Measurements from ENCODE around the gene KRTAP12-1.
A peak's percentile ranks its signal among the peaks of the same experiment; 100 is the strongest.

KRTAP12-1 gene, protein sequence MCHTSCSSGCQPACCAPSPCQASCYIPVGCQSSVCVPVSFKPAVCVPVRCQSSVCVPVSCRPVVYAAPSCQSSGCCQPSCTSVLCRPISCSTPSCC

DNA sequence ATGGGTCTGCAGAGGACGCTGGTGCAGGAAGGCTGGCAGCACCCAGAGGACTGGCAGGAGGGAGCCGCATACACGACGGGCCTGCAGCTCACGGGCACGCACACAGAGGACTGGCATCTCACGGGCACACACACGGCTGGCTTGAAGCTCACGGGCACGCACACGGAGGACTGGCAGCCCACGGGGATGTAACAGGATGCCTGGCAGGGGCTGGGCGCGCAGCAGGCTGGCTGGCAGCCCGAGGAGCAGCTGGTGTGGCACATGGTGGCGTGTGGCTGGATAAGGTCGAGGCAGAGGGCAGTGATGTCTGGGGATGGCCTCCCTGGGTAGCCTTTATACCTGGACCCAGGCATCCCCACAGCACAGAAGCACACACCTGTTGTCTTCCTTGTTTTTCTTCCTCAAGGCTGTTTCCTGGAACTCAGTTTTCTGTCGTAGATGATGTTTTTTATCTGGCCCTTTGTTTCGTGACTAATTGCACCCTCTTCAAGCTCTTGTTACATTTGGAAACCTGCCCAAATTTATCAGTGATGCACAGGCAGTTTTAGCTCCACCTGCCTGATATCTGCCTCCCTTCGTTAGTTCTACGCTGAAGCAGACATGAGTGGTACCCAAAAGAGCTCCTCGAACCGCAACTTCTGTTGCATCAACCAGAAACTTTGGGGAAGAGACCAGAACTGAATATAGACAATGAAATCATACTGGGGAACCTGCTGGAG lies at the start of gene KRTAP12-1:
TSS of gene KRTAP12-1 (minus strand) at position 303 of the 719 bp plus-strand sequence. CDS start at position 263, 40 bp downstream.
- DNase-seq, result no peak

DNA sequence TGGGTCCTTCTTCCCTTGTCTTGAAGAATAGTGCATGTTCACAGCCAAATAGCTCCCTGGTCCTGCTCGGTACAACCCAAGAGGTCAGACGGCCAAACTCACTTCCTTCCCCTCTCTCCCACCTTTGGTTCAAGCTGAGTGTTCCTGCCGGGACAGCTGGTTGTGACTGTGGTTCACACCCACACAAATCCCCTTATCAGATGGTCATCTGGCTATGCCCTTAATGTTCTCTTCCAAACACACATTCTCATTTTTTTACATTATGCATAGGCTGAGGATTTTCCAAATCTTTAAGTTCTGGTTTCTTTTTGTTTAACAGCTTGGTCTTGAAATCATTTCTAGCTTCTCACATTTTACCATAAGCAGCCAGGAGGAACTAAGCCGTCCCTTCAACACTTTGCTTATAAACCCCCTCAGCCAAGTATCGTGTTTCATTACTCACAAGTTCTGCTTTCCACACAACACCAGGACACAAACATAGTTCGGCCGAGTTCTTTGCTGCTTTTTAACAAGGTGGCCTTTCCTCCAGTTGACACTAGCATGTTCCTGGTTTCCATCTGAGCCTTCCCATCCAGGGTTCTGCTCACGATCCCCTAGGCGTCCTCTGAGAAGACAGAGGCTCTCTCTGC lies 49.1 kb upstream of the KRTAP12-1 start:
- DNase-seq, result no peak

DNA sequence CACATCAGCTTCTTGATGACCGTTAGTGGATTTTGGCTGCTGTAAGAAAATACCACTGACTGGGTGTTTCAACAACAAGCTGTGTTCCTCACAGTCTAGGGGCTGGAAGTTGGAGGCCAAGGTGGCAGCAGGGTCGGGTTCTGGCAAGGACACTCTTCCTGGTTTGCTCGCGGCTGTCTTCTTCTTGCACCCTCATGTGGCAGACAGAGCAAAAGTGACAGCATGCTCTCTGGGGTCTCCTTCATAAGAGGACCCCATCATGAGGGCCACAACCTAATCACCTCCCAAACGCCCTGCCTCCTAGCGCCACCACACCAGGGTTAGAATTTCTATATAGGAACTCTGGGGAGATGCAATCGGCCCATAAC lies 48.0 kb upstream of the KRTAP12-1 start:
- no peak for DNase-seq

DNA sequence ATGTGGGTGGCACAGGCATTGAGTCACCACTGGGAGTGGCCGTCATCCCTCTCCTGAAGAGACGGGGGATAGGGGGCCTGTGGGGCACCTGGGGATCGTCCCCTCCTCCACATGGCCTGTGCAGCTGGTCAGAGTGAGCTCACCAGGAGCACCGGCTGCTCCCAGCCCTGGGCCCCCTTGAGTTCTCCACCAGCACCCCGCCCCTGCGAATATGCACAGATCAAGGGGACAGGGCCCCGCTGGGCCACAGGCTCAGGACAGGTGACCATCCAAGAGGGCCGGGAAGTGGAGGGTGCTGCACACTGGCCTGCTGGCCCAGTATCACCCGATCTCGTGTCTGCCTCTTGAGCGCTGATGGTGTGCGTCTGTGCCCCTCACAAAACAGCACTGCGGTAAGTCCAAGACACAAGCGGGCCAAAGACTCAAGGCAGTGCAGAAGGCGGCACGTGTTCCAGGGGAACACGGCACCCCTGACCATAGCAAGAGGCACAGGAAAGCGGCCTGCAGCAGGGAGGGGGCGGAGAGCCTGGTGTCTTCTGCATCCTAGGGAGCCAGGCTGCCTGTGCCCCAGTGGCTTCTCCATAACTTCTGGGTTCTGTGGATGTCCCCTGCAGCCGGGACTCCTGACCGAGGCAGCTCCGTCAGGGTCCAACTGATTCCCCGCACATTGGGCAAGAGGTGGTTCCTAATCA lies 47.5 kb upstream of the KRTAP12-1 start:
- DNase-seq, result no peak

DNA sequence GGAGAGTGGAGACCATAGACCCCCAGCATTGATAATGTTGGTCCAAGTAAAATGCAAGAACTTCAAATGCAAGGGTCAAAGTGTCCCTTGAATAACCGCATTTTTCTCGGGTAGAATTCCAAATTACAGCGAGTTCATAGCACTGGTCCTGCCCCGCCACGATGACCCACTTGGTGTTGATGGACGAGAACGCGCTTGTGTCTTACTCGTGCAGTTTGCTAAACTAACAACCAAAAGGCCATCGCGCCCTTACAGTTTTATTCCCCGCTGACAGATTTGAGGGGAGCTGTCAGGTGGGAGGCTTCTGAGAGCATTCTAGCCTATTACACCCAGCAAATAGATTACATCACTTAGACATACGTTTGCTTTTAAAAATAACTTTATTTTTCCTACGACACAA lies 46.8 kb upstream of the KRTAP12-1 start:
- no peak for DNase-seq

DNA sequence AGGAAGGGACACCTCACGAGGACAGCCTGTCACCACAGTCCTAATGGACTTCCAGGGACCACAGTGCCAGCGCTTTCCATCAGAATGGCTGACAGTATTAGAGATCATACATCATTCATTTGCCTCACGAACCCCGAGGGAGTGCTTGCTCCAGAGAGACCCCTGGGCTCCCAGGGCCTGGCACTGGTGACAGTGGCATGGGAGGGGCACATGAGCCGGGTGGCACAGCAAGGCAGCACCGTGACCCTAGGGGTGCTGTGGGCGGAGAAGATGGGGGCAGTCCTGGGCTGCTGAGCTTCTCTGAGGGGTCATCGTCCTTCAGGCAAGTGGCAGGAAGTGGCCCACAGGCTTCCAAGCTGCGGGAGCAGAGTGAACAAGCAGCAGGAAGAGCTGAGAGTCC lies 45.8 kb upstream of the KRTAP12-1 start:
- no peak for DNase-seq

DNA sequence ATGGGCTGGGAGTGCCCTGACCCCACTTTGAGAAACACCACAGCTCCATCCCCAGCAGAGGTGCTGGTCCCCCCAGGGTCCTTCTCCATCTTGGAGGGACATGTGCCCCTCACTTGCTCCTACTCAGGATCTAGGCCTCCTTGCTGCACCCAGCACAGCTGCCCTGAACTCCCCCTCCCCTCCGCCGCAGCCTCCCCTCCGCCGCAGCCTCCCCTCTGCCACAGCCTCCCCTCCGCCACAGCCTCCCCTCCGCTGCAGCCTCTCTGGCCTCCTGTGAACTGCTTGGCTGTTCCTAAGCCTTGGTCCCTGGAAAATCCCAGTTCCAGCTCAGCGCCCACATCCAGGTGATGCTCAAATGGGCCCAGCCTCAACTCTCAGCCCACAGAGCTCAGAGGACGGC lies 45.4 kb upstream of the KRTAP12-1 start:
- no peak for DNase-seq

DNA sequence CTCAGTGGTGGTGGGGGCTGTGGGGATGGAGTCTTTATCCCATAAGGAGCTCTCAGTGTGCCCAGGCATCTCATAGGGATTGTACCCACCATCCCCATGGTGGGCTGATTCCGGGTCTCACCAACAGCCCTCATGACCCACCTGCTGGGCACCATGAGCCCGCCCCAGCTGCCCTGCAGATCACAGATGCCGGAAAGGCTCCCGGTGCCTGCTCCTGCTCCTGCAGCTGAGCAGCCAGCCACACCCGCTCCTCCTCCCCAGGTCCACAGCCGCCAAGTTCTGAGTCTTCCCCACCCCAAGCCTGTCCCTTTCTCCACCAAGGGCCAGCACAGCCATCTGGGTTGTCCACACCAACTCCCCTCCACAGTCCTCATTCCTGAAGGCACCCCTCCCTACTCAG lies 44.9 kb upstream of the KRTAP12-1 start:
- DNase-seq, result no peak

DNA sequence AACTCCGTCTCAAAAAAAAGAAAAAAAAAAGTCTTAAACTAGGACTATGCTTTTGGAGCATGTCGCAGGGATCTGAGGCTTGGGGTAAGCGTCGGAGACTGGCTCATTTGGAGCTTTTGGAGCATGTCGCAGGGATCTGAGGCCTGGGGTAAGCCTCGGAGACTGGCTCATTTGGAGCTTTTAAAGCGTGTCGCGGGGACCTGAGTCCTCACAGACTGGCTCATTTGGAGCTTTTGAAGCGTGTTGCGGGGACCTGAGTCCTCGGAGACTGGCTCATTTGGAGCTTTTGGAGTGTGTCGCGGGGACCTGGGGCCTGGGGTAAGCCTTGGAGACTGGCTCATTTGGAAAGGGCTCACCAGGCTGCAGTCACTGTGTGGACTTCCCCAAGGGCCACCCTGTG lies 43.0 kb upstream of the KRTAP12-1 start:
- no peak for DNase-seq

DNA sequence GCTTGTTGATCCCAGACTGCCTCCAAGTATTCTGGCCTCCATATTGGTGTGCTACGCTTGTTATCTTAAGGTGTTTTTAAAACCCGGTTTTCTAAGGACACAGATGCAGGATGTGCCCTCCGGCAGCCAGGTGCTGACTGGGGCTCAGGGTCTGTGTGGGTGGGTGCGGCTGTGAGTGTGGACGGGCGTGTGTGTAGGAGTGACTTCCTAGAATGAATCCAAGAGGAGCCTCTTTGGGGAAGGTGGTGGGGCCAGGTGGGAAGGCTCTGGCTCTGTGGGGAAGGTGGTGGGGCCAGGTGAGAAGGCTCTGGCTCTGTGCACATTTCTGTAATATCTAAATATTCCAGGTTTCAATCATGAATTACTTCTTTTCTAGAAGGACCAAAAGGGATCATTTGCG lies 42.2 kb upstream of the KRTAP12-1 start:
- no peak for DNase-seq

DNA sequence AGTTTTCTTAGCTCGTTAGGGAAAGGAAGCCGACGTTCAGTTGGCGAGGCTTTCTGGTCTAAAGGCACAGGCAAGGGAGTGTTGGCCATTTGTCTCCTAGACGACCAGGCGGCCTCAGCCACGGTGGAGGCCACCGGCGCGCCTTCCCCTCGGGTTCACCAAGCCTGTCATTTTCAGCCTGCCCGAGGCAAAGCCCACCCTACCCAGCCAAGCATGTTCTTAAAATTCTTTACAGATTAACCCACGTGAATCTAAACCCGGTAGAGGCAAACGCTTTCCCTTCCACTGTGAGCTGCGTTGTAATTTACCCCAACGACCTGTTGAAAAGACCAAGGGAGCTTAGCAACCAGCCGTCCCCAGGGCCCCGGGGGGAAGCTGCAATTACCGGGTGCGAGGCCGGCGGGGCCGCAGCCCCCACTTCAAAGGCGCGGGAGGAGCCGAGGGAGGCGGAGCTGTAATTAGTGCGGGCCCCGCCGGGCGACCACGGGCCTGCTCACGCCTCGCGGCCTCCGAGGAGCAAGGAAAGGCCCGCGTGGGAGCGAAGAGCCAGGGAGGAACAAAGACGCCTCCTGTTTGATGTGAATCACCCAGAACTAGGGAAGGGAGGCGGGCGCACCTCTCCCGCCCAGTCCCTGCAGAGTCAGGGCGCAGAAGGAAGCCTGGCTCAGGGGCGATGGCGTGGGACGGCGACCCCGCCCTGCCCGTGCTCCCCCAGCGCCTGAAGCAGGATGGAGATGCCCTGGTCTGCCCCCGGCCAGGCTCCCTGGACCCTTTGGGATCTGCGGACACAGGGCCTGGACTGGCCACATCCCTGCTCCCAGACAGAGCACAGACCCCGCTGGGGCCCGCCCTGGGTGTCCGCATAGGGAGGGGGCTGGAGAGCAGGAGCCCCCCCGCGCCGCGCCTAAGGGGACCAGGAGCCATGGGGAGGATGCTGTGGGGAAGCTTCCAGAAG lies 41.5 kb upstream of the KRTAP12-1 start:
- DNase-seq, result peak in 1 of 2 experiments; percentile 47

DNA sequence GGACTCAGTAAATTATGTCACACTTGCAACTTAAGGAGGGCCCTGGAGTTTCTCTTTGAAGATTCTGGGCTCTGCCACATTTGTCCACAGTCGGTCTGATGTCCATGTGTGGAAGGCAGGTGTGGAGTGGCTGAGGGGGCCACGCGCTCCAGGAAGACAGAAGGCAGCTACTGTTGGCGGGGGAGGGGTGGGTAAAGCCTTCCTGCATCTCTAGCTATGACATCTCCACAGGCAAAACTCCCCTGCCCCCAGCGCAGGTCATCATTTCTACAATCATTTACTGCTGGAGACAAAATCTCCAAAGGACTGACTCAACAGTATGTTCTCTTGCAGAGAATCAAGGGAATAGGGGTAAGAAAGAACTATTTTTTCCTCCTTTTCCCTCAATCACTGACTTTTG lies 40.8 kb upstream of the KRTAP12-1 start:
- no peak for DNase-seq

DNA sequence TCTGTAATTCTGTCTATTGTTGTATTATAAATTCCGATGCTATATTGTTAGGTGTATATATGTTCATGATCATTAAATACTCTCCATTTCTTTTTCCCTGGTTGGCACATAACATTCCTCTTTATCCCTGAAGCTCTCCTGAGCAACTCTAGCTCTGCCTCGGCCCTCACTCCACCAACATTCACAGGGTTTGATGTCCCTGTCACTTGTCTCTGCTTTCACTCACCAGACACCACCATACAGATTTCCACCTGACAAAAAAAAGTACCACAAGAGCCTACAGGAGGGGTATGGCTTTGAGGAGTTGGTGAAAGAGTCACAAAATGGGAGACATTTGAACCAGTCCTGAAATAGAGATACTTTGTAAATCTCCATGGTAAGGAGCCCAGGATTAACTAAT lies 38.2 kb upstream of the KRTAP12-1 start:
- DNase-seq, result no peak

DNA sequence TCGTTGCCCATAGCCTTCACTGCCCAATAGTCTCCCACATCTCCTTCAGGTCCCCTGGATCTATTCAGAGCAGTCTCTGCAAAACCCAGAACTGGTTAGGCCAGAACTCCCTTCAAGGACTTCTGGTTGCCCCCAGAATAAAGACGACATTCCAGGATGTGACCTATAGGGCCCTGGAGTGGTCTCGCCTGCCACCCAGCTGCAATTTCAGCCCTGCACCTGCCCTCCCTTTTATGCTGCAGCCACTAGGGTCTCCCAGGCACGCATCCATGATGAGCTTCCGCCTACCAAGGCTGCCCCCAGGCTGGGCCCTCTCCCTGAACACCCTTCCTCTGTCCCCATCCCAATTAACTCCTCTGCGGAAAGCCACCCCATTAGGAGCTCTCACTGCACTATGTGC lies 36.6 kb upstream of the KRTAP12-1 start:
- DNase-seq, result no peak

DNA sequence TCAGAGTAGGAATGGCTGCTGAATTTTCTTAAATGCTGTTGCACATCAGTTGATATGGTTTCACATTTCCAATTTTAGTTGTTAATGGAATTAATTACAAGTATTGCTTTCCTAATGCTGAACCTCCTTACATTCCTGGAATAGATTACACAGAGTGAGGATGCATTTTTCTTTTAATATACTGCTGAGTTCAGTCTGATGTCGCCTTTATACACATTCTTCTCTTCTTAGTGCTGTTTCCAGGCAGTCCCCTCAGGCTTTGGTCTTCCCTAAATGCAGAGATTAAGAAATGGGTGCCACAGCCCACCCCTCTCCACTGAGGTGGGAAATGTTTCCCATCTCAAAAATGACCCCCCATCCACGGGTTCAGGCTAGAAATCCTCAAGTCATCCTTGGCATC lies 36.1 kb upstream of the KRTAP12-1 start:
- DNase-seq, result no peak

DNA sequence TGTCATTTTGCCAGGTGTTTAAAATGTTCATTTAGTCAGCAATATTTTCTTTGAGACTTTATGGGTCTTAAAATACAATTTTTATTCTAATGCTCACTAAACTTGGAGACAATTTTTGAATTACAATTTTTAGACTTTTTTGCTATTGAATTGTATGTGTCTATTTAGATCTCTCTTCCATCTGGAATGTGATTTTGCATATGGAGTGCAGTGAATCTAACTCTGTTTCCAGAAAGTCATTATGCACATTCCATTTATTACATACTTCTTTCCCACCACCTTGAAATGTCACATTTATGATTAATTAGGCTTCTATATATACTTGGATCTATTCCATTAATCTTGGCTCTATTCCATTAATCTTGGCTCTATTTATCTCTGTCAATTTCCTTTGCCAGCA lies 35.0 kb upstream of the KRTAP12-1 start:
- DNase-seq, result no peak

DNA sequence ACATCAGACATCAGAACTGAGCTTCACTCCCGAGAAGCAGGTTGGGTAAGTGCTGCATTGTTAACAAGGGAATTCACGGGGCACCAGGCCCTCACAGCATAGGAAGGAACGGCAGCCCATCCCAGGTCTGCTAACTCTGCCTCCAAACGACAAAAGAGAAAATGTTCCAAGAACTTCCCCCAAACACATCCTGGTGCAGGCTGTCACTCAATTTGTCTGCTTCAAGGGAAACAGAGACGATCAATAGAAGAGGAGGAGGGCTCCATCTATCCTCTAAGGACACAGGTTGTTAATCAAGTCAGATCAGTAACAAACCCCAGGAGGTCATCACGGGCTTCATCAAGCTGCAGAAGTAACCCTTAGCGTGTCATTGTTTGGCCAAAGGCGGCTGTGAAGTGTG lies 32.9 kb upstream of the KRTAP12-1 start:
- DNase-seq, result no peak

DNA sequence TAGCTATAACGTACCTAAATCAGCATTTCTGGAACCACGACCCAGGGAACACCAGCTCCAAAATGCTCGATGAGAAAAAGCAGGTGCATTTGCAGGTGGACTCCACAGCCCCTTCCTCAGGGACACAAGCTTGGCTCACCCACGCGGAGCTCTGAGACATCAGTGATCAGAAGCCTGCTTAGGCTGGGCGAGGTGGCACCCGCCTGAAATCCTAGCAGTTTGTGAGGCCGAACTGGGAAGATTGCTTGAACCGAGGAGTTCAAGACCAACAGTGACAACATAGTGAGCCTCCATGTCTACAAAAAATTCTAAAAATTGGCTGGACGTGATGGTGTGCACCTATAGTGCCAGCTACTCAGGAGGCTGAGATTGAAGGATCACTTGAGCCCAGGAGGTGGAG lies 31.9 kb upstream of the KRTAP12-1 start:
- DNase-seq, result no peak

DNA sequence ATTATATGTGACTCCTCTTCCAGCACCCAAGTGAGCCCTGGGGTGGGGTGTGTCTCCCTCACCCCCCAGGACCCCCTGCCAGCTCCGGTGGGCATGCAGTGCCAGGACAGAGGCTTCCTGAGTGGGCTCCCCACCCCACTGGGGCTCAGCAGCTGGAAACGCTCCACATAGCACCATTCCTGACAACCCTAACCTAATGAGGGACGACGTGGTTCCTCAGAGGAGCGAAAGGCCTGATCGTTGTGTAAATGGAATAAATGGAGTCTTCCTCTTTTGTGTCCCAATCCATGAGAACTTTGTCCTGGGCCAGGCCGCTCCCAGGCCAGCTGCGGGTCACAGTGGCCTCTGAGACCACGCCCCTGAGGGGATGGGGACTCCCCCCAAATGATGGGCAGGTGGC lies 31.2 kb upstream of the KRTAP12-1 start:
- DNase-seq, result no peak

DNA sequence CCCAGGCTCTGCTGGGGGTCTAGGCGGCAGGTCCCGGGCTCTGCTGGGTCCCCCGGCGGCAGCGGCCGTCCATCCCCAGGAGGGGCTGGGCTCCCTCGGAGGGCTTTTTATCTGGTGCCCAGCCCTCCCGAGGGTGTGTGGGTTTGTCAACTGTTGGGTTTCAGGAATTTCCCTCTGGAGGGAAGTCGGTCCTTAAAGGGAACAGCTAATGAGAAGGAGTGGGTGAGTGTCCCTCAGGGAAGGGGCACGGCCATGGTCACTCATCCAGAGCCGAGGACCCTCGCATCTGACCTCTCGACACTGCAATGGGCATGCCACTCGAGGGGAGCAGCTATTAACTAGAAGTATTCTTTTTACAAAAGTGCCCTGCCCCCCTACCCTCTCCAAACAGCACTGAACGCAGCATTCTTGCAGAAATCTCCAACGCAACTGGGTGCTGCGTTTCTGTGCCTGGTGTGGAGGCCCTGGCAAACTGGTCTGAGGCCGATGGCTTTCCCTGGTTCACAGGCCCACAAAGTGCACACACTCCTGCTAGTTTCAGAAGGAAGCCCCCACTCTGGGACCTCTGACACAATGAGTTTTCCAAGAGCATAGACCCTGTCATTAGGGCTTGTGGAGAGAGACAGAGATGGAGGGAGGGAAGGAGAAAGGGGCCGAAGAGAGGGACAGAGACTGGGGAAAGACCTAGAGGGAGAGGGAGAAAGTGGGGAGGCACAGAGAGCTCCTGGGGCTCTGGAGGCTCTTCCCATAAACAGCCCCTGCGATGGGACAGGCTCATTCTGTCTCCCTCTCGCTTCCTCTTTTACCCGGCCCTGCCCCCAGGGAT lies 30.5 kb upstream of the KRTAP12-1 start:
- DNase-seq, result no peak

DNA sequence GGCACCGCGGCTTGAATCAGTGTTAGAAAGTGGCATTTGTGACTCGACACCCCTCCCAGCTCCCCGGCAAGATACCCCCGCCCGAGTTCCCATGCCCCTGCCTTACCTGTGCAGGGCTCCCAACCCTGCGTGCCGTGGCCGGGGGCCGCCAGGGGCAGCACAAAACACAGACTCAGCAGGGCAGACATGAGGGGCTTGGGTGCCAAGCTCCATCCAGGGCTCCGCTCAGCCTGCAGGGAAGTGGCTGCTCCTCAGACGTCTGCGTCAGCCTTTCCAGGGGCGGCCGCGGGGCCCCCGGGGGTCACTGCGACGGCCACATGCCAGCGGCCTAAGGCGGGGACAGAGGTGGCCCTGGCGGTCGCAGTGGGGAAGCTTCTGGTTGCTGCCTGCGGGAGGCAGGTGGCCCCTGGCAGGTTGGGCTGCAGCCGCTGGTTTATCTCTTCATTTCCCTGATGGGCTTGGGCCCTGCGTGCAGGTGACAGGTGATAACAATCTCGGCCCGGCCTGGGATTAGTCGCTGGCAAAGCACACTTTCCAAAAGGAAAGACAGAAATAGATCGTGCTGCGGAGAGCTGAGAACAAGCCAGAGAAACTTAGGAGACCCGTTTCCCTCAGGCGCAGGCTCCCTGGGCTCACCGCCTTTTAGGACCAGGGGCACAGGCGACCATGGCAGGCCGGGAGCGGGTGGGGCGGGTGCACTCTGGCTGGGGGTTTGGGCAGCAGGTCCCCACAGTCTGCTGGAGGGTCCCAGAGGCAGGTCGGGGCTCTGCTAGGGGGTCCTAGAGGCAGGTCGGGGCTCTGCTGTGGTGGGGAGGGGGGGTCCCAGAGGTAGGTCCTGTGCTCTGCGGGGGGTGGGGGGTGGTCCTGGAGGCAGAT lies 29.6 kb upstream of the KRTAP12-1 start, which contains the start of gene TSPEAR:
TSS of gene TSPEAR (minus strand) at position 246 of the 876 bp plus-strand sequence. CDS start at position 188, 58 bp downstream.
- DNase-seq, result peak; percentile 28 to 80
